Uterus (tissue), 4 donors: ENCODE measurements around the gene KCND1. TPM values are rescaled to one million over a fixed set of nuclear protein-coding genes. Genes with fewer than 3 reads are reported as not detected.

ENCODE experiments used
- DNase-seq, 2 donors: peaks; one replicate each; pipeline ENCODE4 v3.0.0-alpha.2; 2019 to 2020
- H3K27ac ChIP-seq, 2 donors: fragments of 200-600 bp; sonication (generic); 1 replicate in 1 of 2; 2 replicates in 1 of 2; pipeline ENCODE4 v1.5.1; 2016 to 2018
- H3K27me3 ChIP-seq, 2 donors: fragments of 200-600 bp; sonication (generic); one replicate each; pipeline ENCODE4 v1.5.1; 2018 to 2019; ENCODE audit warnings: control low read depth in 1 of 2
- H3K36me3 ChIP-seq, 2 donors: fragments of 200-600 bp; sonication (generic); one replicate each; pipeline ENCODE4 v1.5.1; 2019; ENCODE audit warnings: control low read depth in 1 of 2
- H3K4me1 ChIP-seq, 2 donors: fragments of 200-600 bp; sonication (generic); one replicate each; pipeline ENCODE4 v1.5.1; 2018 to 2019; ENCODE audit warnings: control low read depth in 1 of 2
- H3K4me3 ChIP-seq, 2 donors: fragments of 200-600 bp; sonication (generic); 1 replicate in 1 of 2; 2 replicates in 1 of 2; pipeline ENCODE4 v1.5.1; 2018 to 2019; ENCODE audit warnings: mild to moderate bottlenecking in 1 of 2
- H3K9me3 ChIP-seq, 2 donors: fragments of 200-600 bp; sonication (generic); one replicate each; pipeline ENCODE4 v1.5.1; 2019; ENCODE audit warnings: control low read depth in 1 of 2
- POLR2A ChIP-seq, 2 donors: fragments of 450-650 bp; IDR thresholded peaks; one replicate each; pipeline ENCODE4 v1.6.1; 2016; ENCODE audit warnings: antibody characterized with exemption in 2 of 2, mild to moderate bottlenecking in 1 of 2, moderate library complexity in 1 of 2
- intact Hi-C: fragments of 100-400 bp; cut with DNase I; formaldehyde crosslinking; loops from one replicate; pipeline ENCODE4 v1.15.1; 2023; ENCODE audit warnings: low total_unique reads
- total RNA-seq, 4 donors: library from RNA; depleted of rRNA in 3 of 4; stranded (reverse); fragments of >200 nt in 3 of 4; gene quantifications; one replicate each; pipeline versions ENCODE4 v1.1.0 to v1.2.4, GENCODE V29; 2014 to 2023
- TF ChIP-seq, protein P1 (sequence below), 4 experiments: fragments of 200-600 bp in 2 of 4; fragments of 450-650 bp in 2 of 4; sonication (generic) in 2 of 4; IDR thresholded peaks; one replicate each; pipeline ENCODE4 v1.5.1; 2016 to 2019; ENCODE audit warnings: antibody characterized with exemption in 4 of 4, mild to moderate bottlenecking in 2 of 4, moderate library complexity in 1 of 4
- donor health status: DM: yes; HTN: yes; CAD: no.

Gene KCND1
- total RNA-seq, 4 donors from 2014 or later = 0.29 to 4.6 (median 3.2) TPM; not detected in 1

DNA sequence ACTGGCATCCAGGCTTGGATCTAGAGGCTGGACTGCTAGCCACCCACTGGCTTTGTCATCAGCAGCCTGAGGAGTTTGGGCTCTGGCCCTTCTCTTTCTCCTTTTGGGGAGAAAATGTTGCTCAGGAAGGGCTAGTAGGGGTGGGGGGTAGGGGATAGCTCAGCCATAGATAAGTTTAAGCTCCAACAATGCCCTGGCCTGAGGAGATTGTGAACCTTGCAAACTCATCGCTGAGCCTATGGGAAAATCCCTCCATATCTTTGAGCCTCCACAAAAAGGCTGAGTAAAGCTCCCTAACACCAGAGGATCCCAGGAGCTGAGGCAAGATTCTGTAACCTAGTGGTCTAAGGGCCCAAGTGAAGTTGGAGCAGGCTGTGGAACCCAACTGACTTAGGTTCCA is 23.1 kb downstream of the KCND1 start:
- H3K4me3 ChIP-seq = no peak overlapping the region
- no peak for TF ChIP-seq POLR2A (IDR thresholded peaks at IDR 0.05)
- TF ChIP-seq, protein P1, sequence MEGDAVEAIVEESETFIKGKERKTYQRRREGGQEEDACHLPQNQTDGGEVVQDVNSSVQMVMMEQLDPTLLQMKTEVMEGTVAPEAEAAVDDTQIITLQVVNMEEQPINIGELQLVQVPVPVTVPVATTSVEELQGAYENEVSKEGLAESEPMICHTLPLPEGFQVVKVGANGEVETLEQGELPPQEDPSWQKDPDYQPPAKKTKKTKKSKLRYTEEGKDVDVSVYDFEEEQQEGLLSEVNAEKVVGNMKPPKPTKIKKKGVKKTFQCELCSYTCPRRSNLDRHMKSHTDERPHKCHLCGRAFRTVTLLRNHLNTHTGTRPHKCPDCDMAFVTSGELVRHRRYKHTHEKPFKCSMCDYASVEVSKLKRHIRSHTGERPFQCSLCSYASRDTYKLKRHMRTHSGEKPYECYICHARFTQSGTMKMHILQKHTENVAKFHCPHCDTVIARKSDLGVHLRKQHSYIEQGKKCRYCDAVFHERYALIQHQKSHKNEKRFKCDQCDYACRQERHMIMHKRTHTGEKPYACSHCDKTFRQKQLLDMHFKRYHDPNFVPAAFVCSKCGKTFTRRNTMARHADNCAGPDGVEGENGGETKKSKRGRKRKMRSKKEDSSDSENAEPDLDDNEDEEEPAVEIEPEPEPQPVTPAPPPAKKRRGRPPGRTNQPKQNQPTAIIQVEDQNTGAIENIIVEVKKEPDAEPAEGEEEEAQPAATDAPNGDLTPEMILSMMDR (IDR thresholded peaks at IDR 0.05) = no peak
- no peaks in the 10 kb centered on the region for H3K9me3 ChIP-seq
- H3K4me1 ChIP-seq = no peaks in the 10 kb centered on the region
- no peaks in the 10 kb centered on the region for H3K27me3 ChIP-seq
- no peak overlapping the region for H3K27ac ChIP-seq
- DNase-seq = no peak
- H3K36me3 ChIP-seq = no peaks in the 10 kb centered on the region
- intact Hi-C loops = no loop called here

DNA sequence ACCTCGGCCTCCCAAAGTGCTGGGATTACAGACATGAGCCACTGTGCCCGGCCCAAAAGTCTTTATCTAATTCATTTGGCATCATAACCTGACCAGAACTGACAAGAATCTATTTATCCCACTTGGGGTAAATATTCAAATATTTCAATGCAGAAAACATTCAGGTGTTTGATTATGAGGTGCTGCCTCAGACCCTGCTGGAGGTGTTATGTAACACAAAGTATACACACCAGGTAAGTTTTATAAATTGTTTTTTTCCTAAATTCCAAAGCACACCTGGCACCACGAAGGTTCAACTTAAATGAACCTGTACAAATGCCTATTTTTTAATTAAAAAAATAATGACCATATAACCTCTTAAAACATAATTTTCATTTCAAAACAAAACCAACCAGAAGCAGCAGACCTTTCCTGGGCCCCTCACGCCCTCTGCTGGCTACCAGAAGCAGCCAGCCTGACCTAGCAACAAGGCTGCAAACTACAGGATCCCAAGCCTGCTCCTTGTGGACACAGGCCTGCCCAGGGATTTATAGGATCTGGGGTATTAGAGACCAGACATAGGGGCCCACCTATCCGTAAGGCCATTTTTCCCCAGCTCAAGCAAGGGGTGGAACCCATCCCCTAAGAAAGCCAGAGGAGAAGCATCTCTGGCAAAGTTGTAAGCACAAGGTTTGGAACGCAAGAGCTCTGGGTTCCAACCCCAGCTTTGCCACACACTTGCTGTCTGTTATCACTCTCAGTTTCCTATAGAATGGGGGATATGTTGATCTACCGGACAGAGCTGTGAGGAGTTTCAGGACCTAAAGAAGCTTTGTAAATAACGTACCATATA is 25.9 kb downstream of the KCND1 start:
- H3K27ac ChIP-seq = no peak overlapping the region
- H3K4me3 ChIP-seq = no peak overlapping the region
- intact Hi-C loops = no loop called here
- peak; percentile 31 to 35 for DNase-seq
- H3K36me3 ChIP-seq = no peaks in the 10 kb centered on the region
- TF ChIP-seq, protein P1 (IDR thresholded peaks at IDR 0.05) = peak; percentile 39 to 59 (median 48)
- no peak for TF ChIP-seq POLR2A (IDR thresholded peaks at IDR 0.05)
- H3K4me1 ChIP-seq = no peaks in the 10 kb centered on the region
- H3K27me3 ChIP-seq = no peaks in the 10 kb centered on the region
- H3K9me3 ChIP-seq = no peaks in the 10 kb centered on the region

DNA sequence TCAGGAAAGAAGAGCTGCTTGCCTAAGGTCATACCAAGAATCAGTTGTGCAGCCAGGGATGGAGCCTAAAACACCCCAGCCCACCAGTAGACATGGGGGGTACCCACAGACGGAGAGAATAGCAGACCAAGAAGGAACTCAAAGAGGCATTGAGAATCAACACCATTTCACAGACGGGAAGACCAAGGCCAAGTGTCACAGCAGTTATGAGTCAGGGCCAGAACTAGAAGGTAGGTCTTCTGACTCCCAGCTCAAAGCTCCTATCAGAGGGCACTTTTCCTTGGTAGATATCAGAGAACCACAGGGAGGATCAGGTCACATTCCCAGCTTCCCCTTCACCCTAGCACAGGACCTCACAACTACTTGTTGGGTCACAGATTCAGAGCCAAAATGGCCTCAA is 28.7 kb downstream of the KCND1 start:
- DNase-seq = no peak
- no peak for TF ChIP-seq POLR2A (IDR thresholded peaks at IDR 0.05)
- TF ChIP-seq, protein P1 (IDR thresholded peaks at IDR 0.05) = no peak
- Histone ChIP-seq H3K27me3 (no peaks in the 10 kb centered on the region), H3K4me1 (no peaks in the 10 kb centered on the region), H3K4me3 (no peak overlapping the region), H3K27ac (no peak overlapping the region), H3K9me3 (no peaks in the 10 kb centered on the region), H3K36me3 (no peaks in the 10 kb centered on the region)
- intact Hi-C loops = no loop called here

DNA sequence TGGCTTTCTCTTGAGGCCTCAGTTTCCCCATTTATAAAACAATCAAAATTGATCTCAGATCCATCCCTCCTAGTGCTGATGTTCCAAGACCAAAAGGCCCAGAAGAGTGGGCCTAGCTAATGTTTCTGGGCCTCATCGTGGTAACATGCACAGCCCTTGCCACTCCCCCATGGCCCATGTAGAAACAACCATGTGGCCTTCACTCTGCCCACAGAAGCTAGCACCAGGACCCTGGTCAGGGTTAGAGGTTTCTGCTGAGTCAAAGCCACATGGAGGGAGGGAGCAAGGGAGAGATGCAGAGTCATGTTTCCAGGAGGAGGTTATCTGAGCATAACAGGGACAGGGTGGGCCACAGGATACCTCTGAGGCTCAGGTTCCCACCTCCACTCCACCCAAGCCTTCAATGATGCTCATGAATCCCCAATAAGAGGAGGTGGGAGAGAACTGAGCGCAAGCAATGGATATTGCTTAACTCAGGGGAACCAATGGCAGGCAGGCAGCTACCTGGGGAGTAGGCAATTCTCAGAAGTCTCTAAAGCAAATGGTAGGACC is 31.2 kb downstream of the KCND1 start:
- Histone ChIP-seq H3K27ac (no peak overlapping the region), H3K4me3 (no peak overlapping the region), H3K4me1 (no peaks in the 10 kb centered on the region), H3K36me3 (no peaks in the 10 kb centered on the region), H3K27me3 (no peaks in the 10 kb centered on the region), H3K9me3 (no peaks in the 10 kb centered on the region)
- intact Hi-C loops = no loop called here
- TF ChIP-seq POLR2A (IDR thresholded peaks at IDR 0.05) = no peak
- TF ChIP-seq, protein P1 (IDR thresholded peaks at IDR 0.05) = no peak
- no peak for DNase-seq

DNA sequence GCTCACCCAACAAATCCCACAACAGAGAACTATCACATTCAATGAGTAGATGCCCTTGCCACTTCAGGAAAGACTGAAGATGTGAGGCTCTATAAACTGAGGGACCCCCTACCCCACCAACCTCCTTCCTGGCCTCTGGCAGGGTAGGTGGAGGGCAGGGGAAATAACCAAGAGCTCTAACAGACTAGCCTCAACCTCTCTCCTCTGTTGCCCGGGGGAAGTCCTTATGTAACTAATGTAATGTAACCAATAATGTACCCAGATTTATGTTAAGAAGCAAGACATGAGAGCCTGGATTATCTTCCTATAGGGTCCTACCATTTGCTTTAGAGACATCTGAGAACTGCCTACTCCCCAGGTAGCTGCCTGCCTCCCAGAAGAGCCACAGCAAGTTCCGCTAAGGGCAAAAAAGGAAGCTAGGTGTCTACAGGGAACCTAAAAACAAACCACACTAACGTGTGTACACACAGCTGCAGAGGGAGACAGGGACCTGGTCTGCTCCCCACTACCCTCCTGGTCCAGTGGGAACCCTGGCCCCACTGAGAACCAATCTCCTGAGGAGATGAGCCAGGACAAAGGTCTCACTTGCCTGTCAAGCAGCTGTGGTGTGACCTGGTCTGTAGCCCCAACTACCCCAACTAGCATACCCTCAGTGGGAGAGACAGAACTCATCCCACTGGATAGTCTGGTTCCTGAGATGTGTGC is 32.0 kb downstream of the KCND1 start:
- TF ChIP-seq, protein P1 (IDR thresholded peaks at IDR 0.05) = no peak
- TF ChIP-seq POLR2A (IDR thresholded peaks at IDR 0.05) = no peak
- no peak overlapping the region for H3K27ac ChIP-seq
- intact Hi-C loops = no loop called here
- H3K4me1 ChIP-seq = no peaks in the 10 kb centered on the region
- no peak for DNase-seq
- no peak overlapping the region for H3K4me3 ChIP-seq
- H3K36me3 ChIP-seq = no peaks in the 10 kb centered on the region
- H3K27me3 ChIP-seq = no peaks in the 10 kb centered on the region
- H3K9me3 ChIP-seq = no peaks in the 10 kb centered on the region
